ENCODE measurements around the gene PVALEF.

Gene PVALEF

GRCh38 chr17:81199482-81199830 lies 34.1 kb downstream of the PVALEF start:
- no peak for DNase-seq

- no peak for DNase-seq
These were observed 34.9 kb downstream of the PVALEF start for GRCh38 chr17:81200201-81200600.

GRCh38 chr17:81200695-81201580 lies 35.6 kb downstream of the PVALEF start:
- no peak for DNase-seq

GRCh38 chr17:81202318-81202717 lies 37.0 kb downstream of the PVALEF start:
- no peak for DNase-seq

- no peak for DNase-seq
These were observed 37.8 kb downstream of the PVALEF start for GRCh38 chr17:81203136-81203535.

GRCh38 chr17:81204578-81204977 lies 39.3 kb downstream of the PVALEF start:
- DNase-seq: no peak

- DNase-seq: no peak
These were observed 40.9 kb downstream of the PVALEF start for GRCh38 chr17:81206166-81206565.

GRCh38 chr17:81206657-81207056 lies 41.4 kb downstream of the PVALEF start:
- no peak for DNase-seq

- DNase-seq: peak; percentile 77
These were observed 42.6 kb downstream of the PVALEF start for GRCh38 chr17:81207610-81208581.

- DNase-seq: no peak
These were observed 43.3 kb downstream of the PVALEF start for GRCh38 chr17:81208651-81209050.

GRCh38 chr17:81209141-81209540 lies 43.8 kb downstream of the PVALEF start:
- no peak for DNase-seq

GRCh38 chr17:81210466-81210865 lies 45.2 kb downstream of the PVALEF start:
- no peak for DNase-seq

GRCh38 chr17:81210868-81211267 lies 45.6 kb downstream of the PVALEF start:
- no peak for DNase-seq

GRCh38 chr17:81212365-81212764 lies 47.1 kb downstream of the PVALEF start:
- no peak for DNase-seq

GRCh38 chr17:81213978-81214377 lies 48.7 kb downstream of the PVALEF start:
- no peak for DNase-seq

GRCh38 chr17:81217491-81217890 lies 52.2 kb downstream of the PVALEF start:
- DNase-seq: no peak

- no peak for DNase-seq
These were observed 53.2 kb downstream of the PVALEF start for GRCh38 chr17:81218459-81218858.

GRCh38 chr17:81218991-81219390 lies 53.7 kb downstream of the PVALEF start:
- no peak for DNase-seq

- DNase-seq: no peak
These were observed 54.3 kb downstream of the PVALEF start for GRCh38 chr17:81219476-81220180.

- no peak for DNase-seq
These were observed 56.1 kb downstream of the PVALEF start for GRCh38 chr17:81221371-81221841.

- DNase-seq: no peak
These were observed 56.7 kb downstream of the PVALEF start for GRCh38 chr17:81221842-81222619.

- DNase-seq: no peak
These were observed 57.3 kb downstream of the PVALEF start for GRCh38 chr17:81222620-81222905.

All from NCI-H345 (cell line).